Common myeloid progenitor, CD34-positive (primary cell): ENCODE data around the gene TRIO.

ENCODE experiments used
- CTCF ChIA-PET: fragments of 350-600 bp; sonication (Branson Sonifier 250); formaldehyde crosslinking; loops from one replicate; lab custom pipeline; 2021; ENCODE audit warnings: antibody characterized with exemption; lab: Charles Lee
- POLR2A ChIA-PET: fragments of 350-600 bp; sonication (Branson Sonifier 250); formaldehyde crosslinking; loops from one replicate; lab custom pipeline; 2021; ENCODE audit warnings: antibody characterized with exemption; lab: Charles Lee
- DNase-seq, 3 donors: peaks; one replicate each; pipeline versions ENCODE4 v3.0.0 to v3.0.0-alpha.2; 2013
- H3K27ac ChIP-seq, 2 experiments: 1 replicate in 1 of 2; 2 replicates in 1 of 2; pipeline ENCODE4 v1.7.0; 2013; ENCODE audit warnings: inconsistent platforms in 2 of 2, low read length in 2 of 2, mild to moderate bottlenecking in 2 of 2, low read depth in 1 of 2, moderate library complexity in 1 of 2; ENCODE audit not compliant: severe bottlenecking in 2 of 2, insufficient read depth in 1 of 2, poor library complexity in 1 of 2
- H3K27me3 ChIP-seq, 5 experiments: replicated peaks in 2 of 5; 1 replicate in 3 of 5; 2 replicates in 2 of 5; pipeline versions ENCODE4 v1.6.1 to v1.7.0; 2013; ENCODE audit warnings: low read length in 4 of 5, mild to moderate bottlenecking in 2 of 5, moderate library complexity in 2 of 5, inconsistent platforms in 1 of 5; ENCODE audit not compliant: insufficient read depth in 5 of 5, control insufficient read depth in 4 of 5
- H3K36me3 ChIP-seq, 4 experiments: 1 replicate in 2 of 4; 2 replicates in 2 of 4; pipeline versions ENCODE4 v1.6.1 to v1.7.0; 2013; ENCODE audit warnings: low read length in 3 of 4, control low read depth in 1 of 4, mild to moderate bottlenecking in 1 of 4; ENCODE audit not compliant: control insufficient read depth in 4 of 4, insufficient read depth in 4 of 4
- H3K4me1 ChIP-seq, 4 experiments: 1 replicate in 3 of 4; 2 replicates in 1 of 4; pipeline versions ENCODE4 v1.6.1 to v1.7.1; 2013; ENCODE audit warnings: low read length in 3 of 4, mild to moderate bottlenecking in 3 of 4, control low read depth in 1 of 4, inconsistent platforms in 1 of 4, moderate library complexity in 1 of 4; ENCODE audit not compliant: control insufficient read depth in 4 of 4, insufficient read depth in 4 of 4; ENCODE audit errors: control extremely low read depth in 1 of 4
- H3K4me3 ChIP-seq, 7 experiments: 1 replicate in 4 of 7; 2 replicates in 3 of 7; pipeline versions ENCODE4 v1.5.1 to v1.7.0; 2013; ENCODE audit warnings: mild to moderate bottlenecking in 7 of 7, low read length in 6 of 7, moderate library complexity in 6 of 7, inconsistent platforms in 2 of 7, low read depth in 2 of 7, control low read depth in 1 of 7; ENCODE audit not compliant: insufficient read depth in 4 of 7, control insufficient read depth in 1 of 7; ENCODE audit errors: extremely low read depth in 1 of 7
- H3K9me3 ChIP-seq, 5 experiments: 1 replicate in 4 of 5; 2 replicates in 1 of 5; pipeline versions ENCODE4 v1.6.1 to v1.7.1; 2013; ENCODE audit warnings: low read length in 4 of 5, mild to moderate bottlenecking in 2 of 5, inconsistent platforms in 1 of 5, low read depth in 1 of 5, moderate library complexity in 1 of 5; ENCODE audit not compliant: control insufficient read depth in 4 of 5, insufficient read depth in 2 of 5; ENCODE audit errors: control extremely low read depth in 1 of 5
- WGBS: methylation state at CpG from one replicate; pipeline ENCODE4 v1.1.5; 2013; ENCODE audit not compliant: insufficient coverage; 5-methylcytosine and 5-hydroxymethylcytosine counted together

TRIO gene

GRCh38 chr5:14129123-14129522 is 14.0 kb upstream of the TRIO start:
- Histone ChIP-seq H3K4me1 (no peaks in the 10 kb centered on the region), H3K9me3 (no peaks in the 10 kb centered on the region), H3K36me3 (no peaks in the 10 kb centered on the region), H3K27ac (no peak overlapping the region), H3K27me3 (no peaks in the 10 kb centered on the region), H3K4me3 (no peak overlapping the region)
- CTCF ChIA-PET = no interaction called here
- WGBS = no CpG with 5 or more reads among the region's 1 CpG
- POLR2A ChIA-PET = no interaction called here
- DNase-seq = no peak

- 75% methylated on average over 2 of the region's 6 CpGs for WGBS
- ChIA-PET CTCF (interaction anchor here (0.8 to 1.3 kb wide), 4 partner anchors 9 to 21 kb away, joined by 3 read pairs; no protein-coding TSS in a partner anchor), POLR2A (no interaction called here)
- Histone ChIP-seq H3K27me3 (no peaks in the 10 kb centered on the region), H3K9me3 (peaks cover 0 to 14% (median 5%) of the 10 kb centered on the region in 5 experiments), H3K36me3 (no peaks in the 10 kb centered on the region), H3K4me3 (no peak overlapping the region), H3K27ac (no peak overlapping the region), H3K4me1 (no peaks in the 10 kb centered on the region)
- DNase-seq = no peak
Observed at GRCh38 chr5:14131855-14132503, 11.2 kb upstream of the TRIO start.

- H3K9me3 ChIP-seq = peaks cover 0 to 14% (median 5%) of the 10 kb centered on the region in 5 experiments
- CTCF ChIA-PET = interaction anchor here (1.3 kb wide), 1 partner anchor 13 kb away, joined by 3 read pairs; no protein-coding TSS in a partner anchor
- H3K36me3 ChIP-seq = no peaks in the 10 kb centered on the region
- H3K4me3 ChIP-seq = no peak overlapping the region
- DNase-seq = no peak
- no peaks in the 10 kb centered on the region for H3K4me1 ChIP-seq
- POLR2A ChIA-PET = no interaction called here
- WGBS = 94% methylated on average over 2 of the region's 2 CpGs
- no peaks in the 10 kb centered on the region for H3K27me3 ChIP-seq
- H3K27ac ChIP-seq = no peak overlapping the region
Observed at GRCh38 chr5:14133394-14133793, 9.7 kb upstream of the TRIO start.

DNA sequence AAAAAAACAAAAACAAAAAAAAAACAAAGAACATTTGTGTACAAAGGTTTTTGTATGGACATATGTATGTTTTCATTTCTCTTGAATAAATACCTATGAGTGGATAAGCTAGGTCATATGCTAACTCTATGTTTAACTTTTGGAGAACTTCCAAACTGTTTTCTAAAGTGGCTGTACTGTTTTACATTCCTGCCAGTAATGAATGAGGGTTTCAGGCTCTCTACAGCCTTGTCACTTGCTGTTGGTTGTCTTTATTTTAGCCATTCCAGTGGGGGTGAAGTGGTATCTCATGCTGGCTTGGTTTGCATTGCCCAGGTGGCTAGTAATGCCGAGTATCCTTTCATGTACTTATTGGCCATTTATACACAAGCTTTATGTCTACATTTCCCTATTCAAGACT is 9.1 kb upstream of the TRIO start:
- ChIA-PET CTCF (interaction anchor here (1.0 kb wide), 1 partner anchor 136 kb away, joined by 5 read pairs; no protein-coding TSS in a partner anchor), POLR2A (no interaction called here)
- Histone ChIP-seq H3K4me3 (no peak overlapping the region), H3K4me1 (no peaks in the 10 kb centered on the region), H3K9me3 (peaks cover 0 to 14% (median 5%) of the 10 kb centered on the region in 5 experiments), H3K36me3 (no peaks in the 10 kb centered on the region), H3K27me3 (no peaks in the 10 kb centered on the region), H3K27ac (no peak overlapping the region)
- 100% methylated on average over 1 of the region's 1 CpG for WGBS
- no peak for DNase-seq

DNA sequence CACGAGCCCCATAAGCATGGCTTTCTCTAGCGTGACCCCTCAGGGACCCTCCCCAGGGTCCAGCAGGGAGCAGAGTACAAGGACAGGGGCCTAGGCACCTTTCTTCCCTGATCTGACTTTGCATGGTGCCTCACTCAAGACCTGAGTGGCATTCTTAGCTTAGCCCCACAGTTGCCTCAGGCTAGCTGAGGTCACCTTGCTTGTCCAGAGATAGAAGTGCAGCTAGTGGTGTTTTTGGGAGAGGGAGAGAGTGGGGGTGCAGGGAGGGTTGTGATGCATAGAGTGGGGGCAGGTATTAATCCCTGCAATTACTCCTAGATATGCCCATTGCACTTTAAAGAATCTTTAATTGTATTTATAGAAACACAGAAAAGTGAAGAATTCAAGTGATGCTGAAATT is 8.4 kb upstream of the TRIO start:
- Histone ChIP-seq H3K4me3 (no peak overlapping the region), H3K36me3 (no peaks in the 10 kb centered on the region), H3K4me1 (no peaks in the 10 kb centered on the region), H3K9me3 (peaks cover 0 to 14% (median 5%) of the 10 kb centered on the region in 5 experiments), H3K27ac (no peak overlapping the region), H3K27me3 (no peaks in the 10 kb centered on the region)
- WGBS = 96% methylated on average over 2 of the region's 2 CpGs
- DNase-seq = no peak
- ChIA-PET CTCF (interaction anchor here (0.6 to 1.2 kb wide), 4 partner anchors 9 to 136 kb away, joined by 3 to 5 read pairs (median 4); partner anchors contain the start of gene TRIO), POLR2A (no interaction called here)

- H3K36me3 ChIP-seq = no peaks in the 10 kb centered on the region
- peaks cover 0 to 14% (median 5%) of the 10 kb centered on the region in 5 experiments for H3K9me3 ChIP-seq
- H3K4me3 ChIP-seq = no peak overlapping the region
- ChIA-PET POLR2A (no interaction called here), CTCF (interaction anchor here (1.0 to 1.3 kb wide), 3 partner anchors 8 to 22 kb away, joined by 3 to 5 read pairs (median 3); partner anchors contain the start of gene TRIO)
- WGBS = 100% methylated on average over 1 of the region's 1 CpG
- no peaks in the 10 kb centered on the region for H3K27me3 ChIP-seq
- no peaks in the 10 kb centered on the region for H3K4me1 ChIP-seq
- no peak for DNase-seq
- no peak overlapping the region for H3K27ac ChIP-seq
Observed at GRCh38 chr5:14135621-14136020, 7.5 kb upstream of the TRIO start.

GRCh38 chr5:14136228-14136627 is 6.9 kb upstream of the TRIO start:
- ChIA-PET POLR2A (no interaction called here), CTCF (interaction anchor here (0.9 to 1.5 kb wide), 3 partner anchors 14 to 38 kb away, joined by 3 to 5 read pairs (median 3); no protein-coding TSS in a partner anchor)
- Histone ChIP-seq H3K4me3 (no peak overlapping the region), H3K27me3 (no peaks in the 10 kb centered on the region), H3K27ac (no peak overlapping the region), H3K9me3 (peaks cover 0 to 14% (median 5%) of the 10 kb centered on the region in 5 experiments), H3K4me1 (no peaks in the 10 kb centered on the region), H3K36me3 (no peaks in the 10 kb centered on the region)
- WGBS = 100% methylated on average over 2 of the region's 2 CpGs
- DNase-seq = no peak
